ENCODE results near the gene OVCA2.
A peak's percentile ranks its signal among the peaks of the same experiment; 100 is the strongest.

OVCA2 gene

DNA sequence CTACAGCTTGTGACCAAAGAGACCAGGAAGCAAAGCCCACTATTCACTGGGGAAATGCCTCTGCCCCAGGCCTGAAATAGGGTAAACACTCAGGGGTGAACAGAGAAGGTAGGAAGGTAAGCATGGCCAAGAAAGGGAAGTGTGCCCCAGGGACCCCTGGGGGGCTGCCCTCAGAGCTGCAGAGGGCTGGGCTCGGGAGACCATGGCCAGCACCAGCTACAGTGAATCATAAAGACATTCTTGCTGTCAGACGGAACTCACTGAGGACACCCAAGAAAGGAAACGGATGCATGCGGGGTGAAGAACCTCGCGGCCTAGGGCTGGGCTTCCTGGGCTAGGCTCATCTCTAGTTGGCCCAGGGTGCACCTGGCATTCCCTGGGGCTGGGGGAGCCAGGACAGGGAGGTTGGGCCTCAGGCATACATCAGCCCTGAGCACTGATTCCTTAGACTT is 22.7 kb downstream of the OVCA2 start:
- Mint-ChIP-seq H3K4me1 (peaks cover 76% of the 10 kb centered on the region), H3K27ac (peak overlapping the region; percentile 61), H3K36me3 (ENCODE audit: low read depth) (peaks cover 69% of the 10 kb centered on the region), H3K9me3 (no peaks in the 10 kb centered on the region), H3K27me3 (ENCODE audit: low read depth, poor library complexity) (peaks cover 35% of the 10 kb centered on the region), H3K4me3 (peak overlapping the region; percentile 18)
- DNase-seq, result no peak
- TF ChIP-seq, protein P1, sequence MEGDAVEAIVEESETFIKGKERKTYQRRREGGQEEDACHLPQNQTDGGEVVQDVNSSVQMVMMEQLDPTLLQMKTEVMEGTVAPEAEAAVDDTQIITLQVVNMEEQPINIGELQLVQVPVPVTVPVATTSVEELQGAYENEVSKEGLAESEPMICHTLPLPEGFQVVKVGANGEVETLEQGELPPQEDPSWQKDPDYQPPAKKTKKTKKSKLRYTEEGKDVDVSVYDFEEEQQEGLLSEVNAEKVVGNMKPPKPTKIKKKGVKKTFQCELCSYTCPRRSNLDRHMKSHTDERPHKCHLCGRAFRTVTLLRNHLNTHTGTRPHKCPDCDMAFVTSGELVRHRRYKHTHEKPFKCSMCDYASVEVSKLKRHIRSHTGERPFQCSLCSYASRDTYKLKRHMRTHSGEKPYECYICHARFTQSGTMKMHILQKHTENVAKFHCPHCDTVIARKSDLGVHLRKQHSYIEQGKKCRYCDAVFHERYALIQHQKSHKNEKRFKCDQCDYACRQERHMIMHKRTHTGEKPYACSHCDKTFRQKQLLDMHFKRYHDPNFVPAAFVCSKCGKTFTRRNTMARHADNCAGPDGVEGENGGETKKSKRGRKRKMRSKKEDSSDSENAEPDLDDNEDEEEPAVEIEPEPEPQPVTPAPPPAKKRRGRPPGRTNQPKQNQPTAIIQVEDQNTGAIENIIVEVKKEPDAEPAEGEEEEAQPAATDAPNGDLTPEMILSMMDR (IDR thresholded peaks at IDR 0.05), result no peak

DNA sequence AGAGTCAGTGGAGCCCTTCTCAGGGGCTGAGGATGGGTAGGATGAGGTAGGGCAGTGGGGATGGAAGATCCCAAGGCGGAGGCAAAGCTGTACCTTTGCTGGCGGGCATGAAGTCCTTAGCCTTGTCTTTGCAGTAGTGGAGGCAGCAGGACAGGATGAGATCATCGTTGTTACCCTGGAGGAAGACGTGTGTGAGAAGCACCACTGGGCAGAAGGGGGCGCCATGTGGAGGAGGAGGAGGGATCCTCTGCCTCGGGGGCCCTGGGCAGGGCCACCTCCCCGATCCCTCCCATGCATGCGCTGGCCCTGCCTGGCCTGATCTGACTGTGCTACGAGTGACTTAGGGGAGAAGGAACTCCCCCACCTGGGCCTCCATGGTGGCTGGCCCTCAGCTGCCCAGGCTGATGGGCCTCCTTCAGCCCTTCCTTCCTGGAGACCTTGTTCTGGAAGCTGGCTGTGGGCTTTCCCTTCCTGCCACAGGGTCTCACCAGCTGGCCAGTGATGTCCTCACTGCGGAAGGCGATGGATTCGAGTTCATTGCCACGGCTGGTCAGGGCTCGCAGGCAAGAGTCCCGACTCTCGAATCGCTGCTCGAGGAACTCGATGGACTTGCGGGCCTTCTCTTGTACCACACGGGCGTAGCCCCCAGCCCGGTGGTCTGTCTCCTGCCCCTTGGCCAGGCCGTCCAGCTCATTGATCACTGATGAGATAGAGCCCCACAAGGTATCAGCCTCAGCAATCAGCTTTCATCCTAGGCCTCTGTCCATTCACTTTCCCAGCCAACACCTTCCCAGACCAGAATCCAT is 23.4 kb downstream of the OVCA2 start:
- no peaks in the 10 kb centered on the region for H3K9me3 Mint-ChIP-seq
- H3K27ac Mint-ChIP-seq, result peak overlapping the region; percentile 61
- no peak overlapping the region for H3K4me3 Mint-ChIP-seq
- H3K4me1 Mint-ChIP-seq, result peaks cover 80% of the 10 kb centered on the region
- no peak for DNase-seq
- peaks cover 71% of the 10 kb centered on the region for H3K36me3 Mint-ChIP-seq (ENCODE audit: low read depth)
- TF ChIP-seq, protein P1 (IDR thresholded peaks at IDR 0.05), result peak; percentile 12
- H3K27me3 Mint-ChIP-seq (ENCODE audit: low read depth, poor library complexity), result peaks cover 29% of the 10 kb centered on the region

- H3K9me3 Mint-ChIP-seq, result no peaks in the 10 kb centered on the region
- peaks cover 88% of the 10 kb centered on the region for H3K4me1 Mint-ChIP-seq
- peak overlapping the region; percentile 10 for H3K27ac Mint-ChIP-seq
- peaks cover 65% of the 10 kb centered on the region for H3K36me3 Mint-ChIP-seq (ENCODE audit: low read depth)
- TF ChIP-seq, protein P1 (IDR thresholded peaks at IDR 0.05), result no peak
- H3K27me3 Mint-ChIP-seq (ENCODE audit: low read depth, poor library complexity), result peaks cover 21% of the 10 kb centered on the region
- no peak for DNase-seq
- peak overlapping the region; percentile 9 for H3K4me3 Mint-ChIP-seq
Observed at GRCh38 chr17:2065949-2066400, 24.2 kb downstream of the OVCA2 start.

GRCh38 chr17:2067048-2067561 is 25.3 kb downstream of the OVCA2 start:
- no peaks in the 10 kb centered on the region for H3K9me3 Mint-ChIP-seq
- H3K27me3 Mint-ChIP-seq (ENCODE audit: low read depth, poor library complexity), result peaks cover 10% of the 10 kb centered on the region
- H3K4me1 Mint-ChIP-seq, result peaks cover 96% of the 10 kb centered on the region
- TF ChIP-seq, protein P1 (IDR thresholded peaks at IDR 0.05), result no peak
- H3K36me3 Mint-ChIP-seq (ENCODE audit: low read depth), result peaks cover 55% of the 10 kb centered on the region
- peak overlapping the region; percentile 80 for H3K27ac Mint-ChIP-seq
- DNase-seq, result no peak
- peak overlapping the region; percentile 24 for H3K4me3 Mint-ChIP-seq

- peaks cover 96% of the 10 kb centered on the region for H3K4me1 Mint-ChIP-seq
- TF ChIP-seq, protein P1 (IDR thresholded peaks at IDR 0.05), result no peak
- H3K9me3 Mint-ChIP-seq, result no peaks in the 10 kb centered on the region
- H3K36me3 Mint-ChIP-seq (ENCODE audit: low read depth), result peaks cover 55% of the 10 kb centered on the region
- no peak overlapping the region for H3K4me3 Mint-ChIP-seq
- no peak for DNase-seq
- H3K27ac Mint-ChIP-seq, result no peak overlapping the region
- peaks cover 5% of the 10 kb centered on the region for H3K27me3 Mint-ChIP-seq (ENCODE audit: low read depth, poor library complexity)
Observed at GRCh38 chr17:2067608-2068024, 25.8 kb downstream of the OVCA2 start.
